CD4-positive, alpha-beta memory T cell (primary cell): Measurements from ENCODE around the gene SEC31B. TPM values are rescaled to one million over a fixed set of nuclear protein-coding genes. Genes with fewer than 3 reads are reported as not detected.
A peak's percentile ranks its signal among the peaks of the same experiment; 100 is the strongest.

ENCODE experiments used
- CTCF ChIA-PET: fragments of 350-600 bp; sonication (Branson Sonifier 250); formaldehyde crosslinking; loops from one replicate; lab custom pipeline; 2021; ENCODE audit warnings: inconsistent platforms; ENCODE audit not compliant: partially characterized antibody; lab: Charles Lee
- POLR2A ChIA-PET: fragments of 350-600 bp; sonication (Branson Sonifier 250); formaldehyde crosslinking; loops from one replicate; lab custom pipeline; 2021; ENCODE audit not compliant: partially characterized antibody; lab: Charles Lee
- DNase-seq, 5 donors: peaks; one replicate each; pipeline versions ENCODE4 v3.0.0 to v3.0.0-alpha.2; 2020 to 2022; ENCODE audit warnings: mixed read lengths in 1 of 5
- H3K27ac ChIP-seq: one replicate; pipeline ENCODE4 v1.7.0; 2013; ENCODE audit warnings: low read depth, low read length
- H3K27me3 ChIP-seq: 2 replicates; pipeline ENCODE4 v1.7.0; 2013; ENCODE audit warnings: mild to moderate bottlenecking, low read length, moderate library complexity; ENCODE audit not compliant: insufficient read depth
- H3K36me3 ChIP-seq: 2 replicates; pipeline ENCODE4 v1.7.0; 2013; ENCODE audit warnings: mild to moderate bottlenecking, low read length, moderate library complexity; ENCODE audit not compliant: insufficient read depth
- H3K4me1 ChIP-seq: 2 replicates; pipeline ENCODE4 v1.7.0; 2013; ENCODE audit warnings: mild to moderate bottlenecking, low read length, moderate library complexity; ENCODE audit not compliant: insufficient read depth
- H3K4me3 ChIP-seq, 2 donors: one replicate each; pipeline ENCODE4 v1.7.0; 2013; ENCODE audit warnings: low read length in 2 of 2, mild to moderate bottlenecking in 1 of 2
- H3K9me3 ChIP-seq, 2 donors: one replicate each; pipeline ENCODE4 v1.7.0; 2013; ENCODE audit warnings: low read length in 2 of 2, control low read depth in 1 of 2; ENCODE audit not compliant: control insufficient read depth in 1 of 2
- H3K27ac Mint-ChIP-seq, 7 donors: one replicate each; pipeline ENCODE4 v1.8.0; 2020 to 2021; ENCODE audit warnings: mixed read lengths in 7 of 7, mild to moderate bottlenecking in 6 of 7, inconsistent platforms in 3 of 7, moderate library complexity in 3 of 7
- H3K27me3 Mint-ChIP-seq, 2 donors: one replicate each; pipeline ENCODE4 v1.8.0; 2020 to 2021; ENCODE audit warnings: mixed read lengths in 2 of 2
- H3K36me3 Mint-ChIP-seq, 2 donors: one replicate each; pipeline ENCODE4 v1.8.0; 2020 to 2021; ENCODE audit warnings: mixed read lengths in 2 of 2, inconsistent platforms in 1 of 2, mild to moderate bottlenecking in 1 of 2
- H3K4me1 Mint-ChIP-seq, 4 donors: one replicate each; pipeline ENCODE4 v1.8.0; 2020 to 2021; ENCODE audit warnings: mixed read lengths in 4 of 4, mild to moderate bottlenecking in 1 of 4
- H3K4me3 Mint-ChIP-seq, 8 donors: one replicate each; pipeline ENCODE4 v1.8.0; 2020 to 2021; ENCODE audit warnings: mixed read lengths in 8 of 8, mild to moderate bottlenecking in 7 of 8, moderate library complexity in 6 of 8, inconsistent platforms in 3 of 8
- H3K9me3 Mint-ChIP-seq, 8 donors: one replicate each; pipeline ENCODE4 v1.8.0; 2020 to 2021; ENCODE audit warnings: mixed read lengths in 8 of 8, mild to moderate bottlenecking in 5 of 8, inconsistent platforms in 3 of 8, moderate library complexity in 1 of 8
- intact Hi-C: fragments of 100-400 bp; cut with micrococcal nuclease; formaldehyde crosslinking; loops from one replicate; pipeline ENCODE4 v1.15.1; 2023
- polyA plus RNA-seq, 2 donors: library from polyadenylated mRNA; unstranded; fragments of 300-500 nt; fragmentation: Illumina TruSeq; gene quantifications; one replicate each; pipeline ENCODE4 v1.2.3, GENCODE V29; 2021
- total RNA-seq, 2 experiments: library from RNA; stranded (reverse); gene quantifications; one replicate each; pipeline ENCODE4 v1.2.3, GENCODE V29; 2021

The SEC31B gene
- 10 to 100 TPM; 64.0 to 70.9 TPM for total RNA-seq
- 1 to 10 TPM in 1 of 2 donors, under 1 TPM in 1; 0.76 to 2.4 TPM for polyA plus RNA-seq

GRCh38 chr10:100519311-100520051 is at the start of gene SEC31B:
TSS of gene SEC31B (minus strand) at chr10:100519861. CDS start at chr10:100516952, 2,909 bp downstream.
- intact Hi-C loops = no loop called here

GRCh38 chr10:100568912-100569311 is 49.3 kb upstream of the SEC31B start:
- no peak overlapping the region for H3K27ac Mint-ChIP-seq
- H3K4me1 Mint-ChIP-seq = peaks cover 0 to 2% (median under 1%) of the 10 kb centered on the region in 4 donors
- Histone ChIP-seq H3K27ac (no peak overlapping the region), H3K36me3 (no peaks in the 10 kb centered on the region), H3K4me1 (no peaks in the 10 kb centered on the region), H3K4me3 (no peak overlapping the region), H3K9me3 (no peaks in the 10 kb centered on the region), H3K27me3 (peaks cover 12% of the 10 kb centered on the region)
- DNase-seq = no peak
- peaks cover 27 to 41% of the 10 kb centered on the region in 2 donors for H3K27me3 Mint-ChIP-seq
- CTCF ChIA-PET = interaction anchor here (1.4 kb wide), 1 partner anchor 175 kb away, joined by 4 read pairs; no protein-coding TSS in a partner anchor
- intact Hi-C loops = loop anchor here (10.0 kb wide), 1 partner anchor 346 kb away; the partner anchor contains the start of gene SLF2
- H3K9me3 Mint-ChIP-seq = peaks cover 0 to 2% (median 0%) of the 10 kb centered on the region in 8 donors
- H3K4me3 Mint-ChIP-seq = no peak overlapping the region
- H3K36me3 Mint-ChIP-seq = no peaks in the 10 kb centered on the region
- POLR2A ChIA-PET = no interaction called here

More at GRCh38 chr10:100519311-100520051, at the start of gene SEC31B:
- ChIA-PET CTCF (interaction anchor here (0.6 to 7.9 kb wide), 26 partner anchors 8 to 673 kb away, joined by 3 to 133 read pairs (median 6); partner anchors contain the start of genes HIF1AN and NDUFB8), POLR2A (interaction anchor here (0.7 to 1.5 kb wide), 4 partner anchors 11 to 37 kb away, joined by 3 to 11 read pairs (median 4); partner anchors contain the start of genes HIF1AN and NDUFB8)
- peaks cover 6 to 10% (median 7%) of the 10 kb centered on the region in 4 donors for H3K4me1 Mint-ChIP-seq
- no peaks in the 10 kb centered on the region for H3K27me3 ChIP-seq
- no peak within 1 kb of the TSS for H3K4me3 ChIP-seq
- H3K27ac Mint-ChIP-seq = peak within 1 kb of the TSS in 5 of 7 donors; percentile 10 to 82 (median 42)
- H3K27ac ChIP-seq = no peak within 1 kb of the TSS
- H3K36me3 Mint-ChIP-seq = peaks cover 24 to 52% of the 10 kb centered on the region in 2 donors
- H3K36me3 ChIP-seq = peaks cover 22% of the 10 kb centered on the region
- no peaks in the 10 kb centered on the region for H3K4me1 ChIP-seq
- no peaks in the 10 kb centered on the region for H3K9me3 ChIP-seq
- H3K9me3 Mint-ChIP-seq = no peaks in the 10 kb centered on the region
- no peaks in the 10 kb centered on the region for H3K27me3 Mint-ChIP-seq
- no peak within 1 kb of the TSS for H3K4me3 Mint-ChIP-seq
- DNase-seq = no peak

- no peak overlapping the region for H3K27ac Mint-ChIP-seq
- POLR2A ChIA-PET = no interaction called here
- no peaks in the 10 kb centered on the region for H3K36me3 ChIP-seq
Measured at GRCh38 chr10:100567826-100568225, 48.2 kb upstream of the SEC31B start.

GRCh38 chr10:100567249-100567648 is 47.6 kb upstream of the SEC31B start:
- H3K4me1 Mint-ChIP-seq = peaks cover 0 to 6% (median 5%) of the 10 kb centered on the region in 4 donors
- H3K27ac ChIP-seq = no peak overlapping the region
- POLR2A ChIA-PET = no interaction called here
- H3K9me3 Mint-ChIP-seq = peaks cover 0 to 2% (median 0%) of the 10 kb centered on the region in 8 donors
- H3K9me3 ChIP-seq = no peaks in the 10 kb centered on the region
- CTCF ChIA-PET = no interaction called here
- H3K4me1 ChIP-seq = peaks cover 8% of the 10 kb centered on the region
- H3K27me3 Mint-ChIP-seq = peaks cover 28 to 42% of the 10 kb centered on the region in 2 donors
- H3K4me3 ChIP-seq = no peak overlapping the region
- no peak overlapping the region for H3K27ac Mint-ChIP-seq
- H3K36me3 ChIP-seq = no peaks in the 10 kb centered on the region
- H3K4me3 Mint-ChIP-seq = no peak overlapping the region
- intact Hi-C loops = loop anchor here (10.0 kb wide), 1 partner anchor 348 kb away; the partner anchor contains the start of gene SLF2
- H3K36me3 Mint-ChIP-seq = no peaks in the 10 kb centered on the region
- no peak for DNase-seq
- peaks cover 12% of the 10 kb centered on the region for H3K27me3 ChIP-seq

More at GRCh38 chr10:100567826-100568225, 48.2 kb upstream of the SEC31B start:
- Histone ChIP-seq H3K4me1 (peaks cover 2% of the 10 kb centered on the region), H3K27ac (no peak overlapping the region), H3K27me3 (peaks cover 12% of the 10 kb centered on the region), H3K9me3 (no peaks in the 10 kb centered on the region), H3K4me3 (no peak overlapping the region)
- CTCF ChIA-PET = interaction anchor here (0.6 kb wide), 1 partner anchor 1213 kb away, joined by 3 read pairs; no protein-coding TSS in a partner anchor
- H3K27me3 Mint-ChIP-seq = peaks cover 29 to 43% of the 10 kb centered on the region in 2 donors
- peaks cover 0 to 2% (median 0%) of the 10 kb centered on the region in 8 donors for H3K9me3 Mint-ChIP-seq
- no peak overlapping the region for H3K4me3 Mint-ChIP-seq
- no peaks in the 10 kb centered on the region for H3K36me3 Mint-ChIP-seq
- H3K4me1 Mint-ChIP-seq = peaks cover 0 to 4% (median 4%) of the 10 kb centered on the region in 4 donors
- DNase-seq = no peak
- intact Hi-C loops = loop anchor here (10.0 kb wide), 1 partner anchor 347 kb away; the partner anchor contains the start of gene SLF2

GRCh38 chr10:100566561-100566960 is 46.9 kb upstream of the SEC31B start:
- CTCF ChIA-PET = no interaction called here
- Histone ChIP-seq H3K9me3 (no peaks in the 10 kb centered on the region), H3K4me1 (peaks cover 15% of the 10 kb centered on the region), H3K36me3 (no peaks in the 10 kb centered on the region), H3K4me3 (no peak overlapping the region), H3K27me3 (peaks cover 12% of the 10 kb centered on the region), H3K27ac (no peak overlapping the region)
- peaks cover 0 to 2% (median 0%) of the 10 kb centered on the region in 8 donors for H3K9me3 Mint-ChIP-seq
- H3K4me3 Mint-ChIP-seq = no peak overlapping the region
- H3K27me3 Mint-ChIP-seq = peaks cover 31 to 45% of the 10 kb centered on the region in 2 donors
- intact Hi-C loops = loop anchor here (10.0 kb wide), 1 partner anchor 348 kb away; the partner anchor contains the start of gene SLF2
- POLR2A ChIA-PET = interaction anchor here (0.6 kb wide), 1 partner anchor 350 kb away, joined by 3 read pairs; no protein-coding TSS in a partner anchor
- H3K27ac Mint-ChIP-seq = no peak overlapping the region
- no peak for DNase-seq
- H3K36me3 Mint-ChIP-seq = no peaks in the 10 kb centered on the region
- peaks cover 6 to 11% (median 10%) of the 10 kb centered on the region in 4 donors for H3K4me1 Mint-ChIP-seq

- ChIA-PET CTCF (interaction anchor here (1.7 kb wide), 1 partner anchor 29 kb away, joined by 3 read pairs; the partner anchor contains the start of gene HIF1AN), POLR2A (no interaction called here)
- no peak overlapping the region for H3K27ac ChIP-seq
- H3K4me1 Mint-ChIP-seq = peaks cover 14 to 22% (median 16%) of the 10 kb centered on the region in 4 donors
- no peak for DNase-seq
- peaks cover 17% of the 10 kb centered on the region for H3K4me1 ChIP-seq
- no peaks in the 10 kb centered on the region for H3K9me3 ChIP-seq
- peak overlapping the region in 2 of 8 donors; percentile 36 to 61 for H3K4me3 Mint-ChIP-seq
- H3K36me3 ChIP-seq = no peaks in the 10 kb centered on the region
- H3K27ac Mint-ChIP-seq = peak overlapping the region in 1 of 7 donors; percentile 15
- peaks cover 0 to 3% of the 10 kb centered on the region in 2 donors for H3K36me3 Mint-ChIP-seq
- intact Hi-C loops = loop anchor here (10.0 kb wide), 1 partner anchor 349 kb away; the partner anchor contains the start of gene SLF2
- peaks cover 11% of the 10 kb centered on the region for H3K27me3 ChIP-seq
- no peak overlapping the region for H3K4me3 ChIP-seq
- peaks cover 31 to 45% of the 10 kb centered on the region in 2 donors for H3K27me3 Mint-ChIP-seq
- H3K9me3 Mint-ChIP-seq = peaks cover 0 to 2% (median 0%) of the 10 kb centered on the region in 8 donors
Measured at GRCh38 chr10:100565206-100565985, 45.7 kb upstream of the SEC31B start.
